ENCODE measurements around the gene FHL1. TPM values are rescaled to one million over a fixed set of nuclear protein-coding genes. Genes with fewer than 3 reads are reported as not detected.

The FHL1 gene
- polyA plus RNA-seq, 3 donors, result 0.75 to 4.0 (median 0.98) TPM

- no peaks in the 10 kb centered on the region for H3K9me3 ChIP-seq (replicated peaks in 1 of 2; ENCODE audit: control insufficient read depth in 1 of 2, insufficient read depth in 1 of 2, low read length in 2 of 2)
- H3K4me1 Mint-ChIP-seq, result peaks cover 9% of the 10 kb centered on the region
- intact Hi-C loops (cut with micrococcal nuclease), result no loop called here
- no peaks in the 10 kb centered on the region for H3K27me3 ChIP-seq (ENCODE audit: control insufficient read depth in 2 of 2, insufficient read depth in 2 of 2, low read length in 2 of 2)
- no peaks in the 10 kb centered on the region for H4K20me1 ChIP-seq (ENCODE audit: insufficient read depth, low read length)
- H3K9me3 Mint-ChIP-seq, result no peaks in the 10 kb centered on the region
- H3K9ac ChIP-seq (ENCODE audit: insufficient read depth, low read length, poor library complexity, severe bottlenecking), result no peak overlapping the region
- H3K27me3 Mint-ChIP-seq (ENCODE audit: low read depth in 3 of 3), result peaks cover 0 to 6% (median 0%) of the 10 kb centered on the region in 3 donors
- no peaks in the 10 kb centered on the region for H3K79me2 ChIP-seq (ENCODE audit: insufficient read depth, low read length)
- no peak overlapping the region for H3K4me3 ChIP-seq (replicated peaks in 1 of 3; ENCODE audit: low read depth in 2 of 3, low read length in 3 of 3)
- H3K36me3 Mint-ChIP-seq, result no peaks in the 10 kb centered on the region
- peaks cover 0 to 11% of the 10 kb centered on the region in 2 donors for H3K4me1 ChIP-seq (ENCODE audit: control insufficient read depth in 1 of 2, insufficient read depth in 2 of 2, low read length in 2 of 2)
- H3K27ac ChIP-seq (ENCODE audit: low read depth in 1 of 2, low read length in 2 of 2), result no peak overlapping the region
- H2AFZ ChIP-seq (ENCODE audit: insufficient read depth, low read depth, low read length, poor library complexity, severe bottlenecking), result no peak overlapping the region
- DNase-seq, result no peak
- H3K4me3 Mint-ChIP-seq, result no peak overlapping the region
- H3K27ac Mint-ChIP-seq, result no peak overlapping the region
- TF ChIP-seq CTCF (IDR thresholded peaks at IDR 0.05), result no peak
- no CpG with 5 or more reads among the region's 2 CpGs for WGBS (ENCODE audit: insufficient coverage)
- no peaks in the 10 kb centered on the region for H3K36me3 ChIP-seq (replicated peaks in 1 of 2; ENCODE audit: control insufficient read depth in 1 of 2, insufficient read depth in 2 of 2, low read length in 2 of 2)
- no peak overlapping the region for H3K4me2 ChIP-seq (replicated peaks; ENCODE audit: extremely low read depth, low read length, poor library complexity, severe bottlenecking)
These were observed 53.1 kb downstream of the FHL1 start for GRCh38 chrX:136200466-136200865.

GRCh38 chrX:136201601-136202000, 54.3 kb downstream of the FHL1 start:
- H4K20me1 ChIP-seq (ENCODE audit: insufficient read depth, low read length), result no peaks in the 10 kb centered on the region
- Mint-ChIP-seq H3K27ac (no peak overlapping the region), H3K9me3 (no peaks in the 10 kb centered on the region), H3K4me3 (no peak overlapping the region), H3K4me1 (peaks cover 9% of the 10 kb centered on the region), H3K36me3 (no peaks in the 10 kb centered on the region), H3K27me3 (ENCODE audit: low read depth in 3 of 3) (peaks cover 0 to 6% (median 0%) of the 10 kb centered on the region in 3 donors)
- H3K9me3 ChIP-seq (replicated peaks in 1 of 2; ENCODE audit: control insufficient read depth in 1 of 2, insufficient read depth in 1 of 2, low read length in 2 of 2), result no peaks in the 10 kb centered on the region
- H3K79me2 ChIP-seq (ENCODE audit: insufficient read depth, low read length), result no peaks in the 10 kb centered on the region
- no peaks in the 10 kb centered on the region for H3K36me3 ChIP-seq (replicated peaks in 1 of 2; ENCODE audit: control insufficient read depth in 1 of 2, insufficient read depth in 2 of 2, low read length in 2 of 2)
- no peak overlapping the region for H2AFZ ChIP-seq (ENCODE audit: insufficient read depth, low read depth, low read length, poor library complexity, severe bottlenecking)
- TF ChIP-seq CTCF (IDR thresholded peaks at IDR 0.05), result no peak
- WGBS (ENCODE audit: insufficient coverage), result no CpG with 5 or more reads among the region's 5 CpGs
- intact Hi-C loops (cut with micrococcal nuclease), result no loop called here
- no peak for DNase-seq
- peaks cover 0 to 11% of the 10 kb centered on the region in 2 donors for H3K4me1 ChIP-seq (ENCODE audit: control insufficient read depth in 1 of 2, insufficient read depth in 2 of 2, low read length in 2 of 2)
- H3K4me3 ChIP-seq (replicated peaks in 1 of 3; ENCODE audit: low read depth in 2 of 3, low read length in 3 of 3), result no peak overlapping the region
- no peak overlapping the region for H3K27ac ChIP-seq (ENCODE audit: low read depth in 1 of 2, low read length in 2 of 2)
- H3K27me3 ChIP-seq (ENCODE audit: control insufficient read depth in 2 of 2, insufficient read depth in 2 of 2, low read length in 2 of 2), result no peaks in the 10 kb centered on the region
- H3K4me2 ChIP-seq (replicated peaks; ENCODE audit: extremely low read depth, low read length, poor library complexity, severe bottlenecking), result no peak overlapping the region
- H3K9ac ChIP-seq (ENCODE audit: insufficient read depth, low read length, poor library complexity, severe bottlenecking), result no peak overlapping the region

Data from CD14-positive monocyte (primary cell).